HG02678 (cell line): ENCODE data around the gene RBM20.
"Not testable (repeated sequence)": the region's sequence is repeated elsewhere in the genome, so short reads cannot be mapped to it uniquely, and the experiment has no call there.

Source experiments
- ATAC-seq: cut with Tn5 transposase; IDR thresholded peaks from one replicate; pipeline ENCODE4 v1.9.1; 2021; ENCODE audit warnings: mild to moderate bottlenecking, moderate library complexity; ENCODE audit not compliant: unreplicated experiment

The RBM20 gene

GRCh38 chr10:110625356-110625894 is 18.7 kb upstream of the RBM20 start:
- ATAC-seq, result no peak

- no peak for ATAC-seq
These were observed 17.9 kb upstream of the RBM20 start for GRCh38 chr10:110625951-110626855.

GRCh38 chr10:110628161-110628560 is 16.0 kb upstream of the RBM20 start:
- ATAC-seq, result no peak

GRCh38 chr10:110629680-110630191 is 14.4 kb upstream of the RBM20 start:
- ATAC-seq, result no peak

- no peak for ATAC-seq
These were observed 12.2 kb upstream of the RBM20 start for GRCh38 chr10:110631934-110632333.

GRCh38 chr10:110632591-110633215 is 11.4 kb upstream of the RBM20 start:
- no peak for ATAC-seq

GRCh38 chr10:110634527-110635209 is 9.5 kb upstream of the RBM20 start:
- no peak for ATAC-seq

GRCh38 chr10:110636572-110636931 is 7.6 kb upstream of the RBM20 start:
- no peak for ATAC-seq

GRCh38 chr10:110636932-110637557 is 7.1 kb upstream of the RBM20 start:
- no peak for ATAC-seq

GRCh38 chr10:110637558-110638053 is 6.5 kb upstream of the RBM20 start:
- no peak for ATAC-seq

GRCh38 chr10:110638319-110638718 is 5.8 kb upstream of the RBM20 start:
- ATAC-seq, result no peak

GRCh38 chr10:110639046-110639445 is 5.1 kb upstream of the RBM20 start:
- ATAC-seq, result not testable (repeated sequence)

GRCh38 chr10:110639858-110640257 is 4.3 kb upstream of the RBM20 start:
- ATAC-seq, result not testable (repeated sequence)

GRCh38 chr10:110641256-110641655 is 2.9 kb upstream of the RBM20 start:
- no peak for ATAC-seq

- ATAC-seq, result no peak
These were observed 1.7 kb upstream of the RBM20 start for GRCh38 chr10:110642204-110643034.

GRCh38 chr10:110643035-110643652 is 992 bp upstream of the RBM20 start:
- ATAC-seq, result no peak

GRCh38 chr10:110644598-110645462 is 694 bp downstream of the RBM20 start:
- ATAC-seq, result no peak

GRCh38 chr10:110646417-110647135 is 2.4 kb downstream of the RBM20 start:
- ATAC-seq, result no peak
